ENCODE measurements around the gene NRIP3.

GRCh38 chr11:8948886-8949285 is 54.9 kb downstream of the NRIP3 start:
- TF ChIP-seq, protein P1, sequence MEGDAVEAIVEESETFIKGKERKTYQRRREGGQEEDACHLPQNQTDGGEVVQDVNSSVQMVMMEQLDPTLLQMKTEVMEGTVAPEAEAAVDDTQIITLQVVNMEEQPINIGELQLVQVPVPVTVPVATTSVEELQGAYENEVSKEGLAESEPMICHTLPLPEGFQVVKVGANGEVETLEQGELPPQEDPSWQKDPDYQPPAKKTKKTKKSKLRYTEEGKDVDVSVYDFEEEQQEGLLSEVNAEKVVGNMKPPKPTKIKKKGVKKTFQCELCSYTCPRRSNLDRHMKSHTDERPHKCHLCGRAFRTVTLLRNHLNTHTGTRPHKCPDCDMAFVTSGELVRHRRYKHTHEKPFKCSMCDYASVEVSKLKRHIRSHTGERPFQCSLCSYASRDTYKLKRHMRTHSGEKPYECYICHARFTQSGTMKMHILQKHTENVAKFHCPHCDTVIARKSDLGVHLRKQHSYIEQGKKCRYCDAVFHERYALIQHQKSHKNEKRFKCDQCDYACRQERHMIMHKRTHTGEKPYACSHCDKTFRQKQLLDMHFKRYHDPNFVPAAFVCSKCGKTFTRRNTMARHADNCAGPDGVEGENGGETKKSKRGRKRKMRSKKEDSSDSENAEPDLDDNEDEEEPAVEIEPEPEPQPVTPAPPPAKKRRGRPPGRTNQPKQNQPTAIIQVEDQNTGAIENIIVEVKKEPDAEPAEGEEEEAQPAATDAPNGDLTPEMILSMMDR (IDR thresholded peaks at IDR 0.05; ENCODE audit: low read depth, low read length, poor library complexity, severe bottlenecking): no peak
- no peak for TF ChIP-seq EZH2phosphoT487 (IDR thresholded peaks at IDR 0.05; ENCODE audit: borderline replicate concordance, low read length)

All from DOHH2 (cell line).